Natural killer cell treated with Interleukin-12 subunit alpha and Interleukin-12 subunit beta and Interleukin-15 and Interleukin-18, amount 100 ng/mL, for 72 hours (primary cell): ENCODE measurements around the gene ACKR1. TPM values are rescaled to one million over a fixed set of nuclear protein-coding genes. Genes with fewer than 3 reads are reported as not detected.

Experiments used
- ATAC-seq, 2 donors: fragments of 150-1000 bp; cut with Tn5 transposase in 1 of 2; sonication (Bioruptor Pico), chemical (Tn5 transposase) in 1 of 2; 2 replicates each; pipeline ENCODE4 v1.10.0; 2021
- DNase-seq: peaks from one replicate; pipeline ENCODE4 v3.0.0; 2022; ENCODE audit warnings: low spot score
- H3K27ac Mint-ChIP-seq, 2 donors: 1 replicate in 1 of 2; 2 replicates in 1 of 2; pipeline ENCODE4 v1.8.0; 2022; ENCODE audit warnings: mixed read lengths in 2 of 2, mild to moderate bottlenecking in 1 of 2, moderate library complexity in 1 of 2
- H3K27me3 Mint-ChIP-seq, 2 donors: 1 replicate in 1 of 2; 2 replicates in 1 of 2; pipeline ENCODE4 v1.8.0; 2022; ENCODE audit warnings: mixed read lengths in 2 of 2
- H3K36me3 Mint-ChIP-seq: one replicate; pipeline ENCODE4 v1.8.0; 2022; ENCODE audit warnings: mixed read lengths
- H3K4me1 Mint-ChIP-seq, 2 donors: 1 replicate in 1 of 2; 2 replicates in 1 of 2; pipeline ENCODE4 v1.8.0; 2022; ENCODE audit warnings: low read depth in 2 of 2, mixed read lengths in 2 of 2, mild to moderate bottlenecking in 1 of 2
- H3K4me3 Mint-ChIP-seq: one replicate; pipeline ENCODE4 v1.8.0; 2022; ENCODE audit warnings: mixed read lengths
- H3K9me3 Mint-ChIP-seq: 2 replicates; pipeline ENCODE4 v1.8.0; 2022; ENCODE audit warnings: mixed read lengths
- total RNA-seq, 2 donors: library from RNA; stranded (reverse); gene quantifications; one replicate each; pipeline ENCODE4 v1.2.3, GENCODE V29; 2022

ACKR1 gene
- total RNA-seq, 2 donors from 2014 or later, result not detected

DNA sequence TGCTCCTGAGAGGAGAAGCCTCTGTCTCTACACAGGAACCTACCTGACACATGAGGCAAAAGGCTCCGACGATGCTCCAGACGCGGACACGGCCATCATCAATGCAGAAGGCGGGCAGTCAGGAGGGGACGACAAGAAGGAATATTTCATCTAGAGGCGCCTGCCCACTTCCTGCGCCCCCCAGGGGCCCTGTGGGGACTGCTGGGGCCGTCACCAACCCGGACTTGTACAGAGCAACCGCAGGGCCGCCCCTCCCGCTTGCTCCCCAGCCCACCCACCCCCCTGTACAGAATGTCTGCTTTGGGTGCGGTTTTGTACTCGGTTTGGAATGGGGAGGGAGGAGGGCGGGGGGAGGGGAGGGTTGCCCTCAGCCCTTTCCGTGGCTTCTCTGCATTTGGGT lies 3.9 kb upstream of the ACKR1 start:
- Mint-ChIP-seq H3K36me3 (no peaks in the 10 kb centered on the region), H3K9me3 (no peaks in the 10 kb centered on the region), H3K27ac (no peak overlapping the region), H3K4me1 (peaks cover 4 to 11% of the 10 kb centered on the region in 2 donors), H3K27me3 (peaks cover 39 to 64% of the 10 kb centered on the region in 2 donors), H3K4me3 (no peak overlapping the region)
- ATAC-seq (no peak), DNase-seq (no peak)

DNA sequence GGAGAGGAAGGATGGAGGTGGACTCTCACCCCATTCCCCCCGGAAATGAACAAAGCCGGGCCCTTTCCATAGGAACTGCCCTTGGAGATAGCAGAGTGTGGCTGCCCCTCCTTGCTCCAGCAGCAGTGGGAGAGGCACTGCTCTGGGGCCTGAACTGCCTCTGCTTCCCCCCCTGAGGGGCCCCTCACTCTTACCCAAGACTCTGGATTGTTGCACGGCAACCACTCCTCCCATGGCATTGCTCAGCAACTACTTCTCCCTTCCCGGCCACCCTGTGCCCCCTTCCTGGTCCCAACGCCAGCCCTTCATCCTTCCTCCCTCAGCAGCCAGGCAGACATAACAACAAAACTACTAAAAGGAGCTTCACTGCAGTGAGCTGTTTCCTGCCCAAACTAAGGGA lies 3.0 kb upstream of the ACKR1 start:
- no peak overlapping the region for H3K27ac Mint-ChIP-seq

GRCh38 chr1:159203610-159204009 lies 1.1 kb upstream of the ACKR1 start:
- Mint-ChIP-seq H3K9me3 (no peaks in the 10 kb centered on the region), H3K27me3 (peaks cover 47 to 66% of the 10 kb centered on the region in 2 donors), H3K36me3 (no peaks in the 10 kb centered on the region), H3K4me3 (no peak overlapping the region), H3K4me1 (peaks cover 4 to 5% of the 10 kb centered on the region in 2 donors), H3K27ac (no peak overlapping the region)
- ATAC-seq (no peak), DNase-seq (no peak)

More for the DNA sequence above, 3.0 kb upstream of the ACKR1 start:
- Mint-ChIP-seq H3K4me1 (peaks cover 4 to 11% of the 10 kb centered on the region in 2 donors), H3K27me3 (peaks cover 44 to 68% of the 10 kb centered on the region in 2 donors), H3K36me3 (no peaks in the 10 kb centered on the region), H3K9me3 (no peaks in the 10 kb centered on the region), H3K4me3 (no peak overlapping the region)
- ATAC-seq (no peak), DNase-seq (no peak)

DNA sequence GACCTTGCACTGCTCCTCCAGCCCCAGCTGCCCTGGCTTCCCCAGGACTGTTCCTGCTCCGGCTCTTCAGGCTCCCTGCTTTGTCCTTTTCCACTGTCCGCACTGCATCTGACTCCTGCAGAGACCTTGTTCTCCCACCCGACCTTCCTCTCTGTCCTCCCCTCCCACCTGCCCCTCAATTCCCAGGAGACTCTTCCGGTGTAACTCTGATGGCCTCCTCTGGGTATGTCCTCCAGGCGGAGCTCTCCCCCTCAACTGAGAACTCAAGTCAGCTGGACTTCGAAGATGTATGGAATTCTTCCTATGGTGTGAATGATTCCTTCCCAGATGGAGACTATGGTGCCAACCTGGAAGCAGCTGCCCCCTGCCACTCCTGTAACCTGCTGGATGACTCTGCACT lies 550 bp downstream of the ACKR1 start:
- no peak overlapping the region for H3K4me3 Mint-ChIP-seq
- H3K9me3 Mint-ChIP-seq, result no peaks in the 10 kb centered on the region
- H3K36me3 Mint-ChIP-seq, result no peaks in the 10 kb centered on the region
- peaks cover 4 to 5% of the 10 kb centered on the region in 2 donors for H3K4me1 Mint-ChIP-seq
- peaks cover 52 to 57% of the 10 kb centered on the region in 2 donors for H3K27me3 Mint-ChIP-seq
- H3K27ac Mint-ChIP-seq, result no peak overlapping the region
- ATAC-seq, result peak in 1 of 2 donors; percentile 11
- no peak for DNase-seq

- no peak overlapping the region for H3K4me3 Mint-ChIP-seq
- ATAC-seq (no peak), DNase-seq (no peak)
- H3K36me3 Mint-ChIP-seq, result no peaks in the 10 kb centered on the region
- H3K9me3 Mint-ChIP-seq, result no peaks in the 10 kb centered on the region
- H3K4me1 Mint-ChIP-seq, result no peaks in the 10 kb centered on the region
- peaks cover 51 to 59% of the 10 kb centered on the region in 2 donors for H3K27me3 Mint-ChIP-seq
- H3K27ac Mint-ChIP-seq, result no peak overlapping the region
These were observed 1.4 kb downstream of the ACKR1 start for GRCh38 chr1:159206110-159206509.

DNA sequence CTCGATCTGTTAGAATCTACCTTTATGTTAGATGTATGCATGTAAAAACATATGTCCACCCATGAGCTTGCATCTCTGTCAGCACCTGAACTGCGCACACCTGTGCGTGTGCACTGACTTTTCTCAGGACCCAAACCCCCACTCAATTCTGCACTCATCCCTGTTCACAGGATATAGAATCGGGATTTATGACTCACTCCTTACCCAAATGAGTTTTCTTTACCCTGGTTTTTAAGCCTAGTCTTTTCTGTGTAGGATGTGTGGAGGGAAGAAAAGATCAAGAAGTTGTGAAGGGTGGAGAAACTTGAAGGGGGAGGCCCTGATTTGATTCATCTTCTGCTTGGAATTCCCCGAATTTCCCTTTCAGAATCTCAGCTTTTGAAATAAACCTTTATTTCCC lies 2.4 kb downstream of the ACKR1 start:
- Mint-ChIP-seq H3K4me1 (peaks cover 0 to 2% of the 10 kb centered on the region in 2 donors), H3K36me3 (no peaks in the 10 kb centered on the region), H3K27me3 (peaks cover 49 to 58% of the 10 kb centered on the region in 2 donors), H3K9me3 (no peaks in the 10 kb centered on the region), H3K4me3 (no peak overlapping the region), H3K27ac (no peak overlapping the region)
- DNase-seq, result no peak
- no peak for ATAC-seq

DNA sequence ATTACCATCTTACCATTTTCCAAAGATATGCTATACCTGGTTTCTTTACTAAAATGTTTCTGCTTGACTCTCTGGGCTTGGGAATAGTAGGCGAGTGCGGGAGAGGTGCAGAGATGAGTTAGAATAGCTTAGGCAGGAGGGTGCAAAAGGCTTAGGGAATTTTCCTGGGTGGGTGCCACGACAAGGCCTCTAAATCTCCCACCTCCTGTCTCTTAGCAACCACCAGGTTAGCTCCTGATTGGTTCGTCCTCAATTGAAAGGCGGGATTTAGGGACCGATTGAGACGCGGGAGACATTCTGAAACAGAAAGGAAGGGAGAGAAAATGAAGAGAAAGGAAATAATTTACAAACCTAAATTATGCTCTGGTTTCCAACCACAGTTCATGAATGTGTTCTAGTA lies 3.1 kb downstream of the ACKR1 start:
- Mint-ChIP-seq H3K27me3 (peaks cover 49 to 59% of the 10 kb centered on the region in 2 donors), H3K27ac (no peak overlapping the region), H3K4me1 (peaks cover 0 to 2% of the 10 kb centered on the region in 2 donors), H3K4me3 (no peak overlapping the region), H3K9me3 (no peaks in the 10 kb centered on the region), H3K36me3 (no peaks in the 10 kb centered on the region)
- DNase-seq (no peak), ATAC-seq (no peak)

- no peak for ATAC-seq
- peaks cover 0 to 2% of the 10 kb centered on the region in 2 donors for H3K4me1 Mint-ChIP-seq
- peaks cover 49 to 59% of the 10 kb centered on the region in 2 donors for H3K27me3 Mint-ChIP-seq
- no peak overlapping the region for H3K27ac Mint-ChIP-seq
- H3K9me3 Mint-ChIP-seq, result no peaks in the 10 kb centered on the region
- DNase-seq, result no peak
- H3K4me3 Mint-ChIP-seq, result no peak overlapping the region
- H3K36me3 Mint-ChIP-seq, result no peaks in the 10 kb centered on the region
These were observed 3.6 kb downstream of the ACKR1 start for GRCh38 chr1:159208175-159208825.

DNA sequence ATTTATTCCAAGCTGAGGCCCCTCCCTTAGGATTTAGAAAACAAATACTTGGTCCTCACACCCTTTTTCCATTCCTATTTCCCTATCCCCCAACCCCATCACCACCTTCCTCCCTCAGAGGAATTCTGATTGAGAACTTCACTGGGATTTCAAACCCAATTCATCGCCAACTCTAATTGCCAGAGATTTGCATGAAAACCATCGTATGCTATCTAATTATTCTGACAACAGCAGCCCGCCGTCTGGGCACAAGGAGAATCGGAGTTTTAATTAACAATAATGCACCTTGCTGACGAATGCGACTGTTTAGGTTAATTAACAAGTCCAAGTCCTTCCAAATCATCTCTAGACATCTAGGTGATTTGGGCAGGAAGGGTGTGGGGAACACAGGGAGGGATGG lies 4.4 kb downstream of the ACKR1 start:
- Mint-ChIP-seq H3K36me3 (no peaks in the 10 kb centered on the region), H3K27me3 (peaks cover 50 to 59% of the 10 kb centered on the region in 2 donors), H3K27ac (no peak overlapping the region), H3K4me3 (no peak overlapping the region), H3K9me3 (no peaks in the 10 kb centered on the region), H3K4me1 (peaks cover under 1 to 2% of the 10 kb centered on the region in 2 donors)
- ATAC-seq, result no peak
- DNase-seq, result no peak

- Mint-ChIP-seq H3K9me3 (no peaks in the 10 kb centered on the region), H3K4me3 (no peak overlapping the region), H3K4me1 (peaks cover 2 to 5% of the 10 kb centered on the region in 2 donors), H3K36me3 (no peaks in the 10 kb centered on the region), H3K27me3 (peaks cover 45 to 47% of the 10 kb centered on the region in 2 donors), H3K27ac (no peak overlapping the region)
- DNase-seq (peak; percentile 70), ATAC-seq (no peak)
These were observed 6.9 kb downstream of the ACKR1 start for GRCh38 chr1:159211331-159212136.

DNA sequence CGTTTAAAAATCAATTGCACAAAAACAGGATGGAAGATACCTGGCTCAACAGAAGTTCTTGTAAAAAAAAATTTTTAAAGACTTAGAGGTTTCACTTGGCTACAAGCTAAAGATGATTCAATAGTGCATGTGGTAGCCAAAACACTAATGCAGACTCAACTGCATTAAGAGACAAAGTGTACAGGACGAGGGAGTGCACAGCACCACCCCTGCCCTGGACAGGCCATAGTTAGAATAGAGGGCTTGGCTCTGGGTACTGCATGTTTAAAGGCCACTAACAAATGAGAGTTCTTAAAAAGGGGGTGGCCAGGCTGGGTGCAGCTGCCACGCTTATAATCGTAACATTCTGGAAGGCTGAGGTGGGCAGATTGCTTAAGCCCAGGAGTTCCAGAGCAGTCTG lies 7.9 kb downstream of the ACKR1 start:
- DNase-seq (no peak), ATAC-seq (no peak)
- H3K4me1 Mint-ChIP-seq, result peaks cover 2 to 5% of the 10 kb centered on the region in 2 donors
- H3K9me3 Mint-ChIP-seq, result no peaks in the 10 kb centered on the region
- peaks cover 43 to 44% of the 10 kb centered on the region in 2 donors for H3K27me3 Mint-ChIP-seq
- H3K4me3 Mint-ChIP-seq, result no peak overlapping the region
- no peak overlapping the region for H3K27ac Mint-ChIP-seq
- no peaks in the 10 kb centered on the region for H3K36me3 Mint-ChIP-seq

GRCh38 chr1:159214149-159214760 lies 9.6 kb downstream of the ACKR1 start:
- Mint-ChIP-seq H3K4me3 (no peak overlapping the region), H3K27ac (no peak overlapping the region), H3K27me3 (peaks cover 37 to 42% of the 10 kb centered on the region in 2 donors), H3K36me3 (no peaks in the 10 kb centered on the region), H3K4me1 (peaks cover 2 to 5% of the 10 kb centered on the region in 2 donors), H3K9me3 (no peaks in the 10 kb centered on the region)
- ATAC-seq, result no peak
- no peak for DNase-seq

GRCh38 chr1:159218649-159219636 lies 14.3 kb downstream of the ACKR1 start:
- Mint-ChIP-seq H3K27ac (no peak overlapping the region), H3K27me3 (peaks cover 22 to 35% of the 10 kb centered on the region in 2 donors), H3K36me3 (no peaks in the 10 kb centered on the region), H3K4me3 (no peak overlapping the region), H3K9me3 (no peaks in the 10 kb centered on the region), H3K4me1 (peaks cover 0 to 5% of the 10 kb centered on the region in 2 donors)
- no peak for ATAC-seq
- no peak for DNase-seq
